GM19397 (cell line): ENCODE measurements around the gene IFI27L2.

Source experiments
- ATAC-seq: cut with Tn5 transposase; IDR thresholded peaks from one replicate; pipeline ENCODE4 v1.9.1; 2021; ENCODE audit warnings: mild to moderate bottlenecking, moderate library complexity; ENCODE audit not compliant: unreplicated experiment

Gene IFI27L2

GRCh38 chr14:94124582-94125377, 4.6 kb downstream of the IFI27L2 start:
- no peak for ATAC-seq

- ATAC-seq, result no peak
These were observed 5.5 kb downstream of the IFI27L2 start for GRCh38 chr14:94123868-94124267.

- ATAC-seq, result no peak
These were observed 6.1 kb downstream of the IFI27L2 start for GRCh38 chr14:94123296-94123695.

GRCh38 chr14:94122438-94122837, 7.0 kb downstream of the IFI27L2 start:
- ATAC-seq, result no peak

- no peak for ATAC-seq
These were observed 7.9 kb downstream of the IFI27L2 start for GRCh38 chr14:94121485-94121884.

GRCh38 chr14:94120667-94121340, 8.6 kb downstream of the IFI27L2 start:
- no peak for ATAC-seq

- no peak for ATAC-seq
These were observed 10.3 kb downstream of the IFI27L2 start for GRCh38 chr14:94119071-94119470.

- ATAC-seq, result no peak
These were observed 11.5 kb downstream of the IFI27L2 start for GRCh38 chr14:94117856-94118255.

GRCh38 chr14:94116701-94117100, 12.7 kb downstream of the IFI27L2 start:
- ATAC-seq, result no peak

GRCh38 chr14:94115631-94116030, 13.8 kb downstream of the IFI27L2 start:
- ATAC-seq, result no peak

- no peak for ATAC-seq
These were observed 14.3 kb downstream of the IFI27L2 start for GRCh38 chr14:94115058-94115591.

- ATAC-seq, result no peak
These were observed 14.8 kb downstream of the IFI27L2 start for GRCh38 chr14:94114589-94115057.

- no peak for ATAC-seq
These were observed 15.4 kb downstream of the IFI27L2 start for GRCh38 chr14:94113908-94114588.

- no peak for ATAC-seq
These were observed 15.9 kb downstream of the IFI27L2 start for GRCh38 chr14:94113490-94113889.

GRCh38 chr14:94113073-94113472, 16.3 kb downstream of the IFI27L2 start:
- no peak for ATAC-seq

GRCh38 chr14:94112513-94113063, 16.8 kb downstream of the IFI27L2 start:
- ATAC-seq, result no peak

GRCh38 chr14:94111276-94112095, 17.9 kb downstream of the IFI27L2 start:
- ATAC-seq, result no peak

GRCh38 chr14:94110552-94111181, 18.7 kb downstream of the IFI27L2 start, which contains the start of gene IFI27:
IFI27 (plus strand) TSS chr14:94110736.
- no peak for ATAC-seq

- ATAC-seq, result no peak
These were observed 19.5 kb downstream of the IFI27L2 start for GRCh38 chr14:94109915-94110250.

GRCh38 chr14:94104731-94105130, 24.7 kb downstream of the IFI27L2 start:
- no peak for ATAC-seq
